IPS-20b (cell line): Measurements from ENCODE around the gene NLRP9.
"Not testable (repeated sequence)": the region's sequence is repeated elsewhere in the genome, so short reads cannot be mapped to it uniquely, and the experiment has no call there.

Experiments
- H3K27ac ChIP-seq: one replicate; pipeline ENCODE4 v1.5.1; 2013; ENCODE audit warnings: low read length
- H3K27me3 ChIP-seq: 2 replicates; pipeline ENCODE4 v1.6.1; 2013; ENCODE audit warnings: mild to moderate bottlenecking, low read length, inconsistent platforms; ENCODE audit not compliant: insufficient read depth
- H3K36me3 ChIP-seq: 2 replicates; pipeline ENCODE4 v1.6.1; 2013; ENCODE audit warnings: low read depth, mild to moderate bottlenecking, inconsistent platforms, low read length, moderate library complexity; ENCODE audit not compliant: insufficient read depth
- H3K4me1 ChIP-seq: 2 replicates; pipeline ENCODE4 v1.6.1; 2013; ENCODE audit warnings: mild to moderate bottlenecking, control low read depth, inconsistent platforms, low read length, moderate library complexity; ENCODE audit not compliant: insufficient read depth
- H3K4me3 ChIP-seq: 2 replicates; pipeline ENCODE4 v1.5.1; 2013; ENCODE audit warnings: mild to moderate bottlenecking, low read length, inconsistent platforms
- H3K9ac ChIP-seq: 2 replicates; pipeline ENCODE4 v1.6.1; 2013; ENCODE audit warnings: low read depth, mild to moderate bottlenecking, inconsistent platforms, low read length, moderate library complexity
- H3K9me3 ChIP-seq: 2 replicates; pipeline ENCODE4 v1.6.1; 2013; ENCODE audit warnings: mild to moderate bottlenecking, low read depth, low read length, inconsistent platforms; ENCODE audit not compliant: insufficient read depth

NLRP9 gene

GRCh38 chr19:55720801-55721200 lies 17.4 kb downstream of the NLRP9 start:
- H3K27me3 ChIP-seq = no peaks in the 10 kb centered on the region

GRCh38 chr19:55720214-55720746 lies 17.9 kb downstream of the NLRP9 start:
- Histone ChIP-seq H3K27me3 (no peaks in the 10 kb centered on the region), H3K36me3 (no peaks in the 10 kb centered on the region), H3K9ac (no peak overlapping the region), H3K9me3 (peaks cover 92% of the 10 kb centered on the region), H3K27ac (no peak overlapping the region), H3K4me3 (no peak overlapping the region), H3K4me1 (no peaks in the 10 kb centered on the region)

More at GRCh38 chr19:55720801-55721200, 17.4 kb downstream of the NLRP9 start:
- H3K9ac ChIP-seq = no peak overlapping the region
- no peaks in the 10 kb centered on the region for H3K4me1 ChIP-seq
- peaks cover 89% of the 10 kb centered on the region for H3K9me3 ChIP-seq
- no peak overlapping the region for H3K4me3 ChIP-seq
- H3K27ac ChIP-seq = no peak overlapping the region
- H3K36me3 ChIP-seq = no peaks in the 10 kb centered on the region

GRCh38 chr19:55717879-55718711 lies 20.1 kb downstream of the NLRP9 start:
- H3K4me3 ChIP-seq, H3K27me3 ChIP-seq, H3K36me3 ChIP-seq, H3K27ac ChIP-seq, H3K4me1 ChIP-seq, H3K9ac ChIP-seq: not testable (repeated sequence)
- peaks cover 90% of the 10 kb centered on the region for H3K9me3 ChIP-seq

GRCh38 chr19:55717251-55717650 lies 21.0 kb downstream of the NLRP9 start:
- peaks cover 91% of the 10 kb centered on the region for H3K9me3 ChIP-seq
- no peaks in the 10 kb centered on the region for H3K27me3 ChIP-seq
- no peak overlapping the region for H3K9ac ChIP-seq
- H3K4me3 ChIP-seq = no peak overlapping the region
- H3K4me1 ChIP-seq = no peaks in the 10 kb centered on the region
- no peaks in the 10 kb centered on the region for H3K36me3 ChIP-seq
- no peak overlapping the region for H3K27ac ChIP-seq

GRCh38 chr19:55716531-55716930 lies 21.7 kb downstream of the NLRP9 start:
- Histone ChIP-seq H3K36me3 (no peaks in the 10 kb centered on the region), H3K27ac (no peak overlapping the region), H3K9me3 (peaks cover 91% of the 10 kb centered on the region), H3K27me3 (no peaks in the 10 kb centered on the region), H3K9ac (no peak overlapping the region), H3K4me3 (no peak overlapping the region), H3K4me1 (no peaks in the 10 kb centered on the region)

- Histone ChIP-seq H3K9me3 (peaks cover 80% of the 10 kb centered on the region), H3K4me3 (no peak overlapping the region), H3K4me1 (no peaks in the 10 kb centered on the region), H3K9ac (no peak overlapping the region), H3K36me3 (no peaks in the 10 kb centered on the region), H3K27ac (no peak overlapping the region), H3K27me3 (no peaks in the 10 kb centered on the region)
Measured at GRCh38 chr19:55712804-55713631, 25.2 kb downstream of the NLRP9 start.

- Histone ChIP-seq H3K36me3 (no peaks in the 10 kb centered on the region), H3K4me1 (no peaks in the 10 kb centered on the region), H3K9ac (no peak overlapping the region), H3K27ac (no peak overlapping the region), H3K4me3 (no peak overlapping the region), H3K27me3 (no peaks in the 10 kb centered on the region), H3K9me3 (peaks cover 80% of the 10 kb centered on the region)
Measured at GRCh38 chr19:55711719-55712118, 26.5 kb downstream of the NLRP9 start.

GRCh38 chr19:55705972-55706371 lies 32.2 kb downstream of the NLRP9 start:
- H3K27ac ChIP-seq = no peak overlapping the region
- H3K4me1 ChIP-seq = no peaks in the 10 kb centered on the region
- no peak overlapping the region for H3K9ac ChIP-seq
- no peak overlapping the region for H3K4me3 ChIP-seq
- peaks cover 62% of the 10 kb centered on the region for H3K9me3 ChIP-seq
- no peaks in the 10 kb centered on the region for H3K27me3 ChIP-seq
- H3K36me3 ChIP-seq = peaks cover 10% of the 10 kb centered on the region

GRCh38 chr19:55704494-55705245 lies 33.5 kb downstream of the NLRP9 start:
- no peak overlapping the region for H3K27ac ChIP-seq
- no peak overlapping the region for H3K9ac ChIP-seq
- no peaks in the 10 kb centered on the region for H3K4me1 ChIP-seq
- H3K36me3 ChIP-seq = peaks cover 10% of the 10 kb centered on the region
- peaks cover 59% of the 10 kb centered on the region for H3K9me3 ChIP-seq
- no peak overlapping the region for H3K4me3 ChIP-seq
- no peaks in the 10 kb centered on the region for H3K27me3 ChIP-seq

- H3K36me3 ChIP-seq = peaks cover 14% of the 10 kb centered on the region
- no peak overlapping the region for H3K4me3 ChIP-seq
- H3K4me1 ChIP-seq = no peaks in the 10 kb centered on the region
- H3K9ac ChIP-seq = no peak overlapping the region
- no peaks in the 10 kb centered on the region for H3K27me3 ChIP-seq
- no peak overlapping the region for H3K27ac ChIP-seq
- peaks cover 50% of the 10 kb centered on the region for H3K9me3 ChIP-seq
Measured at GRCh38 chr19:55703790-55704215, 34.4 kb downstream of the NLRP9 start.

GRCh38 chr19:55702131-55702627 lies 36.0 kb downstream of the NLRP9 start:
- Histone ChIP-seq H3K4me1 (no peaks in the 10 kb centered on the region), H3K27me3 (no peaks in the 10 kb centered on the region), H3K4me3 (no peak overlapping the region), H3K36me3 (peaks cover 21% of the 10 kb centered on the region), H3K27ac (no peak overlapping the region), H3K9me3 (peaks cover 34% of the 10 kb centered on the region), H3K9ac (no peak overlapping the region)
